Dermis lymphatic vessel endothelial cell (primary cell): ENCODE results near the gene LARP6. TPM values are rescaled to one million over a fixed set of nuclear protein-coding genes. Genes with fewer than 3 reads are reported as not detected.

Experiments
- total RNA-seq: library from RNA; depleted of rRNA; stranded (reverse); fragments of >200 nt; gene quantifications from 2 replicates; pipeline ENCODE4 v1.2.1, GENCODE V29; 2014

LARP6 gene
- total RNA-seq = 8.1 and 11.3 TPM in 2 replicates

GRCh38 chr15:70853973-70854665, at the start of gene LARP6:
Gene LARP6 (minus strand): TSS chr15:70854157. CDS start chr15:70854088, 69 bp downstream.

DNA sequence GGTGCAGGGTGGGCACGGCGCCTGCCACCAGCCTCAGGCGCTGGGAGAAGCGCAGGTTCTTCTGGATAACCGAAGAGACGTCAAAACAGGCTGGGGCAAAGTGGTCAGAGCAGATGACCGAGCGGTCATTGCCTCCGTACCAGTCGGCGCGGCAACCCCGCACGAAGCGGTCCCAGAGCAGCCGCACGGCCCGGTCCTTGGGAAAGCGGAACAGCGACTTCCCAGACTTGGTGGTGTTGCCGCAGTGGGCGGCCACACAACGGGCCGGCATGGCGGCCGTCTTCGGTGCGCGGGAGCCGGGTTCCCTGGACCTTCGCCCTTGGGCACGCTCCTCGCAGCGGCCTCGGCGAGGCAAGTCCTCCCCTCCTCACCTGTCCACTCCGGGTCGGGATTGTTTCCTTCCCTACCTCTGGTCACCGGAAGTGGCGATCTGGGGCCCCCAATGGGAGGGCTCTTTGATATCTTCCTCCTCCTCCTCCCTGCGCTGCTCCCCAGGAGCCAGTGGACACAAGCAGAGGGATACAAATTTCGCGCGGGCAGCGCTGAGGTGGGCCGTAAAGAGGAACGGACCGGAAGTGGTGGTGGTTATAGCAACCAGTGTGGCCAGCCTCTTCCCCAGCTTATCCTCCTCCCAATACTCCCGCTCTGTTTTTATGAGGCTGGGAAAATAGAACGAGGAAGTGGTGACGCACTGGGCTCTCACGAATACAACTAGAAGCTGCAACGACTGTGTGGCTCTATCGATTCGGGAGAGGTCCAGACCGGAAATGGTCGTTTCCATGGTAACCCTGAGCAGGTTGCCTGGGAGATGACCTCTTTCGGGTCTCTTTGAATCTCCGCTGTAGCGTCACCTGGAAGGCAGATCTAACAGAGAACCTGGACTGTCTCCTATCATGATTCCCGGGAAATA, 38.3 kb upstream of the LARP6 start, which contains the start of the genes LRRC49 and THAP10:
LRRC49 (plus strand) TSS at position 825 of the 910 bp plus-strand sequence; CDS start at position 894, 69 bp downstream.
THAP10 (minus strand) TSS at position 432 of the 910 bp plus-strand sequence; CDS start at position 271, 161 bp downstream.

Other genes starting within 250 kb of the LARP6 start
- gene UACA, start 90.6 kb downstream of the LARP6 start, total RNA-seq = 171 and 241 TPM in 2 replicates
- gene THAP10, start 38.3 kb upstream of the LARP6 start, total RNA-seq = 1.0 and 1.3 TPM in 2 replicates
- 4.9 and 6.4 TPM in 2 replicates for gene LRRC49, start 38.7 kb upstream of the LARP6 start, total RNA-seq